WTC11 (cell line): ENCODE data around the gene FANCC. TPM values are rescaled to one million over a fixed set of nuclear protein-coding genes. Genes with fewer than 3 reads are reported as not detected.

Source experiments
- ATAC-seq: fragments of 200-7000 bp; cut with Tn5 transposase; 2 replicates; pipeline ENCODE4 v1.10.0; 2021; ENCODE audit warnings: mild to moderate bottlenecking, moderate library complexity
- CTCF ChIA-PET: fragments of 300-600 bp; sonication (Branson Sonifier 250); formaldehyde crosslinking; loops from one replicate; lab custom pipeline; 2021; ENCODE audit warnings: antibody characterized with exemption; lab: Charles Lee
- POLR2A ChIA-PET: fragments of 350-600 bp; sonication (Branson Sonifier 250); formaldehyde crosslinking; loops from one replicate; lab custom pipeline; 2021; ENCODE audit warnings: antibody characterized with exemption; lab: Charles Lee
- DNase-seq: peaks from one replicate; pipeline ENCODE4 v3.0.0; 2021; ENCODE audit warnings: low spot score
- H3K27ac Mint-ChIP-seq: 2 replicates; pipeline ENCODE4 v1.8.0; 2021; ENCODE audit warnings: mixed read lengths
- H3K27me3 Mint-ChIP-seq: 2 replicates; pipeline ENCODE4 v1.8.0; 2021; ENCODE audit warnings: low read depth, mild to moderate bottlenecking, moderate library complexity, mixed read lengths
- H3K36me3 Mint-ChIP-seq: 2 replicates; pipeline ENCODE4 v1.8.0; 2021; ENCODE audit warnings: mixed read lengths
- H3K4me1 Mint-ChIP-seq: 2 replicates; pipeline ENCODE4 v1.8.0; 2022; ENCODE audit warnings: mixed read lengths
- H3K4me3 Mint-ChIP-seq: 2 replicates; pipeline ENCODE4 v1.8.0; 2021; ENCODE audit warnings: mild to moderate bottlenecking, moderate library complexity, mixed read lengths
- H3K9me3 Mint-ChIP-seq: 2 replicates; pipeline ENCODE4 v1.8.0; 2021; ENCODE audit warnings: mixed read lengths
- CBFB ChIP-seq: sonication (generic); formaldehyde crosslinking; IDR thresholded peaks from 2 replicates; pipeline ENCODE4 v1.8.1; 2022; ENCODE audit warnings: mild to moderate bottlenecking, low read depth, missing genetic modification reagents
- CREM ChIP-seq: sonication (generic); formaldehyde crosslinking; IDR thresholded peaks from 2 replicates; pipeline ENCODE4 v1.8.1; 2022; ENCODE audit warnings: mild to moderate bottlenecking, missing genetic modification reagents, moderate library complexity
- ETV6 ChIP-seq: sonication (generic); formaldehyde crosslinking; IDR thresholded peaks from 2 replicates; pipeline ENCODE4 v1.8.1; 2022; ENCODE audit warnings: mild to moderate bottlenecking, missing genetic modification reagents
- FOXK1 ChIP-seq: sonication (generic); formaldehyde crosslinking; IDR thresholded peaks from 2 replicates; pipeline ENCODE4 v1.8.0; 2022; ENCODE audit warnings: mild to moderate bottlenecking, moderate library complexity, missing genetic modification reagents
- FOXP1 ChIP-seq: sonication (generic); formaldehyde crosslinking; IDR thresholded peaks from 2 replicates; pipeline ENCODE4 v1.8.0; 2022; ENCODE audit warnings: missing genetic modification reagents, mild to moderate bottlenecking, moderate library complexity, borderline replicate concordance
- HMGA2 ChIP-seq: fragments of 250-450 bp; sonication (Bioruptor Pico); IDR thresholded peaks from 2 replicates; pipeline ENCODE4 v1.4.0; 2021; ENCODE audit warnings: mild to moderate bottlenecking, moderate library complexity
- NR1H2 ChIP-seq: sonication (generic); formaldehyde crosslinking; IDR thresholded peaks from 2 replicates; pipeline ENCODE4 v1.9.0; 2021; ENCODE audit warnings: mild to moderate bottlenecking, moderate library complexity, missing genetic modification reagents
- OVOL2 ChIP-seq: fragments of 250-450 bp; sonication (Bioruptor Pico); IDR thresholded peaks from 2 replicates; pipeline ENCODE4 v1.9.0; 2021; ENCODE audit warnings: mild to moderate bottlenecking, borderline replicate concordance
- PRRX2 ChIP-seq: fragments of 250-450 bp; sonication (Bioruptor Pico); IDR thresholded peaks from 2 replicates; pipeline ENCODE4 v1.8.0; 2021; ENCODE audit warnings: mild to moderate bottlenecking
- RORB ChIP-seq: fragments of 250-450 bp; sonication (Bioruptor Pico); IDR thresholded peaks from 2 replicates; pipeline ENCODE4 v1.9.0; 2021; ENCODE audit warnings: mild to moderate bottlenecking
- SMAD3 ChIP-seq: sonication (generic); formaldehyde crosslinking; IDR thresholded peaks from 2 replicates; pipeline ENCODE4 v1.8.0; 2022; ENCODE audit warnings: missing genetic modification reagents, mild to moderate bottlenecking, borderline replicate concordance
- SOX15 ChIP-seq: fragments of 250-450 bp; sonication (Bioruptor Pico); IDR thresholded peaks from 2 replicates; pipeline ENCODE4 v1.9.0; 2021; ENCODE audit warnings: mild to moderate bottlenecking
- ZNF138 ChIP-seq: sonication (generic); formaldehyde crosslinking; conservative IDR thresholded peaks from 2 replicates; pipeline ENCODE4 v1.8.1; 2022; ENCODE audit warnings: mild to moderate bottlenecking, moderate library complexity, missing genetic modification reagents
- ZNF317 ChIP-seq: sonication (generic); formaldehyde crosslinking; IDR thresholded peaks from 2 replicates; pipeline ENCODE4 v1.8.1; 2023; ENCODE audit warnings: low read depth, mild to moderate bottlenecking, moderate library complexity, missing genetic modification reagents, borderline replicate concordance
- ZNF396 ChIP-seq: fragments of 250-450 bp; sonication (Bioruptor Pico); IDR thresholded peaks from 2 replicates; pipeline ENCODE4 v1.8.0; 2021; ENCODE audit warnings: mild to moderate bottlenecking, moderate library complexity, borderline replicate concordance
- total RNA-seq: library from RNA; stranded (reverse); gene quantifications from 3 replicates; pipeline ENCODE4 v1.2.3, GENCODE V29; 2021
- TF ChIP-seq, protein P1 (sequence below): sonication (generic); formaldehyde crosslinking; IDR thresholded peaks from 2 replicates; pipeline ENCODE4 v1.8.0; 2022; ENCODE audit warnings: missing genetic modification reagents
- TF ChIP-seq, protein P2 (sequence below): sonication (generic); formaldehyde crosslinking; IDR thresholded peaks from 2 replicates; pipeline ENCODE4 v1.8.1; 2022; ENCODE audit warnings: mild to moderate bottlenecking, missing genetic modification reagents, moderate library complexity, borderline replicate concordance
- TF ChIP-seq, protein P3 (sequence below): sonication (generic); formaldehyde crosslinking; IDR thresholded peaks from 2 replicates; pipeline ENCODE4 v1.8.0; 2022; ENCODE audit warnings: mild to moderate bottlenecking, missing genetic modification reagents
- TF ChIP-seq, protein P4 (sequence below): fragments of 200-600 bp; IDR thresholded peaks from 2 replicates; pipeline ENCODE4 v1.8.0; 2022; ENCODE audit warnings: antibody characterized with exemption
- TF ChIP-seq, protein P5 (sequence below): sonication (generic); formaldehyde crosslinking; IDR thresholded peaks from 2 replicates; pipeline ENCODE4 v1.8.1; 2023; ENCODE audit warnings: mild to moderate bottlenecking, moderate library complexity, missing genetic modification reagents
- TF ChIP-seq, protein P6 (sequence below): fragments of 250-450 bp; sonication (Bioruptor Pico); IDR thresholded peaks from 2 replicates; pipeline ENCODE4 v2.1.2; 2022; ENCODE audit warnings: mild to moderate bottlenecking, moderate library complexity

FANCC gene
- total RNA-seq, 1 experiment from 2014 or later: 10.9 TPM

DNA sequence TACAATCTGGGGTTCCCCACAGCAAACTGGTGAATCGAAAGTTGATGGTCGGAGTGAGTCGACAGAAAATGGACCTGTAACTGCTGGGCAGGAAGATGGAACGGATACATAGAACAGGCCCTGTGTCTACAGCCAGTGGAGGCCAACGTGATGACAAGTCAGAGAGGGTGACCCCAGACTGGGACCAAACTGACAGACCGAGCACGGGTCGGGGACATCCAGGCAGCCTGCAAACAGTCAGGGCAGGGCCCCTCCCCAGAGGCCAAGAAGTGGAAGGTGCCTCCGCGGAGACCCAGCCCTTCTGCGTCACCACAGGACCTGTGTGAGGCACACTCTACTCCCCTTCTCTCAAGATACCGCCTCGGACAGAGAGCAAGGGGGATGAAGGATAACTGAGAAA lies 25.1 kb upstream of the FANCC start (continued):
- TF ChIP-seq SMAD3 (CRISPR knock-in tag) (no peak), PRRX2 (CRISPR knock-in tag) (no peak), ETV6 (CRISPR knock-in tag) (no peak), CREM (CRISPR knock-in tag) (no peak), ZNF317 (CRISPR knock-in tag) (no peak), RORB (CRISPR knock-in tag) (no peak), HMGA2 (CRISPR knock-in tag) (no peak), OVOL2 (no peak)
- TF ChIP-seq, protein P1, sequence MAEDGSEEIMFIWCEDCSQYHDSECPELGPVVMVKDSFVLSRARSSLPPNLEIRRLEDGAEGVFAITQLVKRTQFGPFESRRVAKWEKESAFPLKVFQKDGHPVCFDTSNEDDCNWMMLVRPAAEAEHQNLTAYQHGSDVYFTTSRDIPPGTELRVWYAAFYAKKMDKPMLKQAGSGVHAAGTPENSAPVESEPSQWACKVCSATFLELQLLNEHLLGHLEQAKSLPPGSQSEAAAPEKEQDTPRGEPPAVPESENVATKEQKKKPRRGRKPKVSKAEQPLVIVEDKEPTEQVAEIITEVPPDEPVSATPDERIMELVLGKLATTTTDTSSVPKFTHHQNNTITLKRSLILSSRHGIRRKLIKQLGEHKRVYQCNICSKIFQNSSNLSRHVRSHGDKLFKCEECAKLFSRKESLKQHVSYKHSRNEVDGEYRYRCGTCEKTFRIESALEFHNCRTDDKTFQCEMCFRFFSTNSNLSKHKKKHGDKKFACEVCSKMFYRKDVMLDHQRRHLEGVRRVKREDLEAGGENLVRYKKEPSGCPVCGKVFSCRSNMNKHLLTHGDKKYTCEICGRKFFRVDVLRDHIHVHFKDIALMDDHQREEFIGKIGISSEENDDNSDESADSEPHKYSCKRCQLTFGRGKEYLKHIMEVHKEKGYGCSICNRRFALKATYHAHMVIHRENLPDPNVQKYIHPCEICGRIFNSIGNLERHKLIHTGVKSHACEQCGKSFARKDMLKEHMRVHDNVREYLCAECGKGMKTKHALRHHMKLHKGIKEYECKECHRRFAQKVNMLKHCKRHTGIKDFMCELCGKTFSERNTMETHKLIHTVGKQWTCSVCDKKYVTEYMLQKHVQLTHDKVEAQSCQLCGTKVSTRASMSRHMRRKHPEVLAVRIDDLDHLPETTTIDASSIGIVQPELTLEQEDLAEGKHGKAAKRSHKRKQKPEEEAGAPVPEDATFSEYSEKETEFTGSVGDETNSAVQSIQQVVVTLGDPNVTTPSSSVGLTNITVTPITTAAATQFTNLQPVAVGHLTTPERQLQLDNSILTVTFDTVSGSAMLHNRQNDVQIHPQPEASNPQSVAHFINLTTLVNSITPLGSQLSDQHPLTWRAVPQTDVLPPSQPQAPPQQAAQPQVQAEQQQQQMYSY: no peak
- TF ChIP-seq, protein P2, sequence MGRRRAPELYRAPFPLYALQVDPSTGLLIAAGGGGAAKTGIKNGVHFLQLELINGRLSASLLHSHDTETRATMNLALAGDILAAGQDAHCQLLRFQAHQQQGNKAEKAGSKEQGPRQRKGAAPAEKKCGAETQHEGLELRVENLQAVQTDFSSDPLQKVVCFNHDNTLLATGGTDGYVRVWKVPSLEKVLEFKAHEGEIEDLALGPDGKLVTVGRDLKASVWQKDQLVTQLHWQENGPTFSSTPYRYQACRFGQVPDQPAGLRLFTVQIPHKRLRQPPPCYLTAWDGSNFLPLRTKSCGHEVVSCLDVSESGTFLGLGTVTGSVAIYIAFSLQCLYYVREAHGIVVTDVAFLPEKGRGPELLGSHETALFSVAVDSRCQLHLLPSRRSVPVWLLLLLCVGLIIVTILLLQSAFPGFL: no peak

DNA sequence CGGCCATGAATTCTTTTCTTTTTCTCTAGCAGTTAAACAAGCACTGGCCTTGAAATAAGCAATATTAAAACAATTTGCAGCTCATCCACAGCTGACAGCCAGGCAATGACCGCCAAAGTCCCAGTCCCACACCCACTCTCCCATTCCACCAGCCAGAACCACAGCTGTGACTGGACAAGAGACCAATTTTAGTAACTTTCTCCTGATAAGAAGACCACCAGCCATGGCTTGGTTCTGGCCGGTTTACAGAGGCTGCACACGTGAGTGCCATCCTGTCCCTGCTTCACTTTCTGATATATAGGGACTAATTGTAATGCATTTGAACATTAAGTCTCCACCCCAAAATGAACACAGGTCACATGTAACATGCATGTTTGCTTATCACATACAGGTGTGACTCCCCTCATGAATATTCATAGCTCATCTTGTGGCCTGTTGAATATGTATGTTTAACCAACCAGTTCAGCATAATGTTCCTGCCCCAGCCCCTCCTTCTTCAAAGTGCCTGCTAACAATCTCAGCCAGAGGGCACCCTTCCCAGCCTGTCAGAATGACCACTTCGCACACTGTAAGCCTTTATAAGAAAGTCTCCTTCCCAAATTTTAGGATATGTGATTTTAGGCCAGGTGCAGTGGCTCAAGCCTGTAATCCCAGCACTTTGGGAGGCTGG lies 23.9 kb upstream of the FANCC start:
- ATAC-seq: peak; percentile 89

DNA sequence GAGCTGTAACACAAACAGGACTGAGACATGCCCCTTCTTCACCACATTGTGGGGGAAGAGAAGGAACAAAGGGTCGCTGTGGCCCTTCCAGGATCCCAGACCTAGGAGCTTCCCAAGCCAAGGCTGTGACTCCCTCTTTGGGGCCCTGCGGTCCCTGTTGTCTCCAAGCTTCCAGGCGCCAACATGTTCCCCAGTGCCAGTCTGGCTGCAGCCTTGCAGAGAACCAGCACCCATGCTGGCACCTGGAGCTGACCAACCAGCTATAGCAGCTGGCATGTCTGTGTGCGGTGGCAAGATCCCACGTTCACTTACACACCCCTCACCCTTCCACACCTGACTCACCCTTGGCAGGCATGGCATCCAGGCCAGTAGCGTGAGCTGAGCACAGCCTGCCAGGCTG lies 20.7 kb upstream of the FANCC start:
- H3K4me1 Mint-ChIP-seq: no peaks in the 10 kb centered on the region
- DNase-seq (no peak), ATAC-seq (no peak)
- no peak overlapping the region for H3K27ac Mint-ChIP-seq
- peaks cover 12% of the 10 kb centered on the region for H3K9me3 Mint-ChIP-seq
- H3K4me3 Mint-ChIP-seq: no peak overlapping the region
- no peaks in the 10 kb centered on the region; the same call in 1 of the 2 replicates for H3K27me3 Mint-ChIP-seq
- ChIA-PET CTCF (interaction anchor here (0.6 to 3.6 kb wide), 5 partner anchors 11 to 226 kb away, joined by 3 to 33 read pairs (median 3); no protein-coding TSS in a partner anchor), POLR2A (no interaction called here)
- no peaks in the 10 kb centered on the region; the same call in 1 of the 2 replicates for H3K36me3 Mint-ChIP-seq
- TF ChIP-seq SMAD3 (CRISPR knock-in tag) (no peak), FOXP1 (CRISPR knock-in tag) (no peak), CBFB (no peak), ZNF138 (CRISPR knock-in tag) (no peak), CREM (CRISPR knock-in tag) (no peak), FOXK1 (CRISPR knock-in tag) (no peak), ZNF396 (CRISPR knock-in tag) (no peak), NR1H2 (CRISPR knock-in tag) (no peak), SOX15 (no peak)
- TF ChIP-seq, protein P3, sequence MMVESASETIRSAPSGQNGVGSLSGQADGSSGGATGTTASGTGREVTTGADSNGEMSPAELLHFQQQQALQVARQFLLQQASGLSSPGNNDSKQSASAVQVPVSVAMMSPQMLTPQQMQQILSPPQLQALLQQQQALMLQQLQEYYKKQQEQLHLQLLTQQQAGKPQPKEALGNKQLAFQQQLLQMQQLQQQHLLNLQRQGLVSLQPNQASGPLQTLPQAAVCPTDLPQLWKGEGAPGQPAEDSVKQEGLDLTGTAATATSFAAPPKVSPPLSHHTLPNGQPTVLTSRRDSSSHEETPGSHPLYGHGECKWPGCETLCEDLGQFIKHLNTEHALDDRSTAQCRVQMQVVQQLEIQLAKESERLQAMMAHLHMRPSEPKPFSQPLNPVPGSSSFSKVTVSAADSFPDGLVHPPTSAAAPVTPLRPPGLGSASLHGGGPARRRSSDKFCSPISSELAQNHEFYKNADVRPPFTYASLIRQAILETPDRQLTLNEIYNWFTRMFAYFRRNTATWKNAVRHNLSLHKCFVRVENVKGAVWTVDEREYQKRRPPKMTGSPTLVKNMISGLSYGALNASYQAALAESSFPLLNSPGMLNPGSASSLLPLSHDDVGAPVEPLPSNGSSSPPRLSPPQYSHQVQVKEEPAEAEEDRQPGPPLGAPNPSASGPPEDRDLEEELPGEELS (CRISPR knock-in tag): no peak
- TF ChIP-seq, protein P4, sequence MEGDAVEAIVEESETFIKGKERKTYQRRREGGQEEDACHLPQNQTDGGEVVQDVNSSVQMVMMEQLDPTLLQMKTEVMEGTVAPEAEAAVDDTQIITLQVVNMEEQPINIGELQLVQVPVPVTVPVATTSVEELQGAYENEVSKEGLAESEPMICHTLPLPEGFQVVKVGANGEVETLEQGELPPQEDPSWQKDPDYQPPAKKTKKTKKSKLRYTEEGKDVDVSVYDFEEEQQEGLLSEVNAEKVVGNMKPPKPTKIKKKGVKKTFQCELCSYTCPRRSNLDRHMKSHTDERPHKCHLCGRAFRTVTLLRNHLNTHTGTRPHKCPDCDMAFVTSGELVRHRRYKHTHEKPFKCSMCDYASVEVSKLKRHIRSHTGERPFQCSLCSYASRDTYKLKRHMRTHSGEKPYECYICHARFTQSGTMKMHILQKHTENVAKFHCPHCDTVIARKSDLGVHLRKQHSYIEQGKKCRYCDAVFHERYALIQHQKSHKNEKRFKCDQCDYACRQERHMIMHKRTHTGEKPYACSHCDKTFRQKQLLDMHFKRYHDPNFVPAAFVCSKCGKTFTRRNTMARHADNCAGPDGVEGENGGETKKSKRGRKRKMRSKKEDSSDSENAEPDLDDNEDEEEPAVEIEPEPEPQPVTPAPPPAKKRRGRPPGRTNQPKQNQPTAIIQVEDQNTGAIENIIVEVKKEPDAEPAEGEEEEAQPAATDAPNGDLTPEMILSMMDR: no peak
- TF ChIP-seq, protein P5, sequence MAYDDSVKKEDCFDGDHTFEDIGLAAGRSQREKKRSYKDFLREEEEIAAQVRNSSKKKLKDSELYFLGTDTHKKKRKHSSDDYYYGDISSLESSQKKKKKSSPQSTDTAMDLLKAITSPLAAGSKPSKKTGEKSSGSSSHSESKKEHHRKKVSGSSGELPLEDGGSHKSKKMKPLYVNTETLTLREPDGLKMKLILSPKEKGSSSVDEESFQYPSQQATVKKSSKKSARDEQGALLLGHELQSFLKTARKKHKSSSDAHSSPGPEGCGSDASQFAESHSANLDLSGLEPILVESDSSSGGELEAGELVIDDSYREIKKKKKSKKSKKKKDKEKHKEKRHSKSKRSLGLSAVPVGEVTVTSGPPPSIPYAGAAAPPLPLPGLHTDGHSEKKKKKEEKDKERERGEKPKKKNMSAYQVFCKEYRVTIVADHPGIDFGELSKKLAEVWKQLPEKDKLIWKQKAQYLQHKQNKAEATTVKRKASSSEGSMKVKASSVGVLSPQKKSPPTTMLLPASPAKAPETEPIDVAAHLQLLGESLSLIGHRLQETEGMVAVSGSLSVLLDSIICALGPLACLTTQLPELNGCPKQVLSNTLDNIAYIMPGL (CRISPR knock-in tag): no peak

More for the DNA sequence above, 23.9 kb upstream of the FANCC start:
- ChIA-PET POLR2A (no interaction called here), CTCF (interaction anchor here (0.7 to 1.5 kb wide), 10 partner anchors 14 to 640 kb away, joined by 3 to 5 read pairs (median 3); no protein-coding TSS in a partner anchor)
- no peak overlapping the region for H3K27ac Mint-ChIP-seq
- no peaks in the 10 kb centered on the region for H3K9me3 Mint-ChIP-seq
- DNase-seq: peak; percentile 25
- TF ChIP-seq, protein P6, sequence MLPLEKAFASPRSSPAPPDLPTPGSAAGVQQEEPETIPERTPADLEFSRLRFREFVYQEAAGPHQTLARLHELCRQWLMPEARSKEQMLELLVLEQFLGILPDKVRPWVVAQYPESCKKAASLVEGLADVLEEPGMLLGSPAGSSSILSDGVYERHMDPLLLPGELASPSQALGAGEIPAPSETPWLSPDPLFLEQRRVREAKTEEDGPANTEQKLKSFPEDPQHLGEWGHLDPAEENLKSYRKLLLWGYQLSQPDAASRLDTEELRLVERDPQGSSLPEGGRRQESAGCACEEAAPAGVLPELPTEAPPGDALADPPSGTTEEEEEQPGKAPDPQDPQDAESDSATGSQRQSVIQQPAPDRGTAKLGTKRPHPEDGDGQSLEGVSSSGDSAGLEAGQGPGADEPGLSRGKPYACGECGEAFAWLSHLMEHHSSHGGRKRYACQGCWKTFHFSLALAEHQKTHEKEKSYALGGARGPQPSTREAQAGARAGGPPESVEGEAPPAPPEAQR (CRISPR knock-in tag): no peak
- no peaks in the 10 kb centered on the region for H3K4me1 Mint-ChIP-seq
- H3K36me3 Mint-ChIP-seq: no peaks in the 10 kb centered on the region
- H3K27me3 Mint-ChIP-seq: no peaks in the 10 kb centered on the region; the same call in 1 of the 2 replicates
- H3K4me3 Mint-ChIP-seq: no peak overlapping the region
